Stimulated activated CD4-positive, alpha-beta T cell treated with anti-CD3 and anti-CD28 coated beads, Interleukin-4, amount 100 ng/mL, for 24 hours (primary cell): ENCODE measurements around the gene CRADD.

ENCODE experiments used
- DNase-seq: peaks from one replicate; pipeline ENCODE4 v3.0.0-alpha.2; 2020

Gene CRADD

GRCh38 chr12:93819050-93819491, 141.9 kb downstream of the CRADD start:
- no peak for DNase-seq

GRCh38 chr12:93823616-93824391, 146.6 kb downstream of the CRADD start:
- DNase-seq, result no peak

- DNase-seq, result no peak
Measured at GRCh38 chr12:93824514-93825500, 147.6 kb downstream of the CRADD start.

GRCh38 chr12:93825501-93825888, 148.3 kb downstream of the CRADD start:
- DNase-seq, result no peak

- no peak for DNase-seq
Measured at GRCh38 chr12:93825931-93826555, 148.9 kb downstream of the CRADD start.

GRCh38 chr12:93827179-93827578, 150.0 kb downstream of the CRADD start:
- no peak for DNase-seq

GRCh38 chr12:93827669-93828068, 150.5 kb downstream of the CRADD start:
- DNase-seq, result no peak

GRCh38 chr12:93829016-93829415, 151.8 kb downstream of the CRADD start:
- DNase-seq, result no peak

GRCh38 chr12:93831374-93831773, 154.2 kb downstream of the CRADD start:
- DNase-seq, result no peak

- DNase-seq, result no peak
Measured at GRCh38 chr12:93832131-93832530, 155.0 kb downstream of the CRADD start.

GRCh38 chr12:93833946-93834345, 156.8 kb downstream of the CRADD start:
- no peak for DNase-seq

- no peak for DNase-seq
Measured at GRCh38 chr12:93836620-93837260, 159.6 kb downstream of the CRADD start.

- no peak for DNase-seq
Measured at GRCh38 chr12:93838193-93838592, 161.0 kb downstream of the CRADD start.

- DNase-seq, result no peak
Measured at GRCh38 chr12:93839064-93839463, 161.9 kb downstream of the CRADD start.

- DNase-seq, result no peak
Measured at GRCh38 chr12:93841671-93842070, 164.5 kb downstream of the CRADD start.

- no peak for DNase-seq
Measured at GRCh38 chr12:93844164-93844784, 167.1 kb downstream of the CRADD start.

- DNase-seq, result no peak
Measured at GRCh38 chr12:93846936-93847516, 169.9 kb downstream of the CRADD start.

GRCh38 chr12:93847517-93848474, 170.6 kb downstream of the CRADD start:
- DNase-seq, result no peak

- no peak for DNase-seq
Measured at GRCh38 chr12:93848523-93849101, 171.4 kb downstream of the CRADD start.

- no peak for DNase-seq
Measured at GRCh38 chr12:93849946-93850345, 172.8 kb downstream of the CRADD start.
